ENCODE results near the gene AP4E1.
"Not testable (repeated sequence)": the region's sequence is repeated elsewhere in the genome, so short reads cannot be mapped to it uniquely, and the experiment has no call there.

AP4E1 gene

GRCh38 chr15:50889589-50889988 lies 18.9 kb upstream of the AP4E1 start:
- DNase-seq (ENCODE audit: low read depth): no peak

GRCh38 chr15:50890751-50891150 lies 17.7 kb upstream of the AP4E1 start:
- DNase-seq (ENCODE audit: low read depth): no peak

- DNase-seq (ENCODE audit: low read depth): no peak
Observed at GRCh38 chr15:50891159-50891558, 17.3 kb upstream of the AP4E1 start.

- no peak for DNase-seq (ENCODE audit: low read depth)
Observed at GRCh38 chr15:50893976-50894375, 14.5 kb upstream of the AP4E1 start.

GRCh38 chr15:50901390-50901789 lies 7.1 kb upstream of the AP4E1 start:
- not testable (repeated sequence) for DNase-seq (ENCODE audit: low read depth)

- no peak for DNase-seq (ENCODE audit: low read depth)
Observed at GRCh38 chr15:50904211-50904610, 4.3 kb upstream of the AP4E1 start.

GRCh38 chr15:50905055-50905454 lies 3.4 kb upstream of the AP4E1 start:
- DNase-seq (ENCODE audit: low read depth): no peak

- peak; percentile 75 for DNase-seq (ENCODE audit: low read depth)
Observed at GRCh38 chr15:50906954-50907600, 1.4 kb upstream of the AP4E1 start.

- peak; percentile 24 for DNase-seq (ENCODE audit: low read depth)
Observed at GRCh38 chr15:50907601-50908208, 778 bp upstream of the AP4E1 start.

GRCh38 chr15:50909010-50909317 lies 481 bp downstream of the AP4E1 start:
- DNase-seq (ENCODE audit: low read depth): no peak

- not testable (repeated sequence) for DNase-seq (ENCODE audit: low read depth)
Observed at GRCh38 chr15:50910426-50910795, 1.9 kb downstream of the AP4E1 start.

GRCh38 chr15:50911001-50911400 lies 2.5 kb downstream of the AP4E1 start:
- no peak for DNase-seq (ENCODE audit: low read depth)

GRCh38 chr15:50911621-50912020 lies 3.1 kb downstream of the AP4E1 start:
- no peak for DNase-seq (ENCODE audit: low read depth)

GRCh38 chr15:50916400-50916799 lies 7.9 kb downstream of the AP4E1 start:
- no peak for DNase-seq (ENCODE audit: low read depth)

GRCh38 chr15:50919359-50919758 lies 10.9 kb downstream of the AP4E1 start:
- DNase-seq (ENCODE audit: low read depth): not testable (repeated sequence)

- no peak for DNase-seq (ENCODE audit: low read depth)
Observed at GRCh38 chr15:50925281-50925680, 16.8 kb downstream of the AP4E1 start.

- no peak for DNase-seq (ENCODE audit: low read depth)
Observed at GRCh38 chr15:50929062-50929461, 20.6 kb downstream of the AP4E1 start.

GRCh38 chr15:50930792-50931191 lies 22.3 kb downstream of the AP4E1 start:
- no peak for DNase-seq (ENCODE audit: low read depth)

- no peak for DNase-seq (ENCODE audit: low read depth)
Observed at GRCh38 chr15:50933341-50933740, 24.9 kb downstream of the AP4E1 start.

- no peak for DNase-seq (ENCODE audit: low read depth)
Observed at GRCh38 chr15:50938525-50938924, 30.0 kb downstream of the AP4E1 start.

GRCh38 chr15:50939911-50940310 lies 31.4 kb downstream of the AP4E1 start:
- DNase-seq (ENCODE audit: low read depth): no peak

- DNase-seq (ENCODE audit: low read depth): no peak
Observed at GRCh38 chr15:50940506-50940905, 32.0 kb downstream of the AP4E1 start.

- DNase-seq (ENCODE audit: low read depth): no peak
Observed at GRCh38 chr15:50943638-50944037, 35.2 kb downstream of the AP4E1 start.

- DNase-seq (ENCODE audit: low read depth): no peak
Observed at GRCh38 chr15:50944672-50945071, 36.2 kb downstream of the AP4E1 start.

Measured in T-helper 22 cell (primary cell).